Skeletal muscle tissue (tissue), 4 donors: Measurements from ENCODE around the gene IL1RAPL1. TPM values are rescaled to one million over a fixed set of nuclear protein-coding genes. Genes with fewer than 3 reads are reported as not detected.
"Not testable (repeated sequence)": the region's sequence is repeated elsewhere in the genome, so short reads cannot be mapped to it uniquely, and the experiment has no call there.

Source experiments
- H3K27ac ChIP-seq: one replicate; pipeline ENCODE4 v1.7.0; 2013; ENCODE audit warnings: mild to moderate bottlenecking, low read depth, low read length, inconsistent platforms
- H3K27me3 ChIP-seq, 3 donors: one replicate each; pipeline ENCODE4 v1.7.0; 2013; ENCODE audit warnings: low read length in 3 of 3; ENCODE audit not compliant: control insufficient read depth in 3 of 3, insufficient read depth in 3 of 3
- H3K36me3 ChIP-seq, 3 donors: one replicate each; pipeline ENCODE4 v1.7.0; 2013; ENCODE audit warnings: low read length in 3 of 3; ENCODE audit not compliant: control insufficient read depth in 3 of 3, insufficient read depth in 3 of 3
- H3K4me1 ChIP-seq, 3 donors: one replicate each; pipeline ENCODE4 v1.7.0; 2013; ENCODE audit warnings: low read length in 3 of 3, mild to moderate bottlenecking in 3 of 3; ENCODE audit not compliant: control insufficient read depth in 3 of 3, insufficient read depth in 3 of 3
- H3K4me3 ChIP-seq, 3 donors: one replicate each; pipeline ENCODE4 v1.7.0; 2013; ENCODE audit warnings: low read length in 3 of 3
- H3K9ac ChIP-seq, 3 donors: one replicate each; pipeline ENCODE4 v1.7.0; 2013; ENCODE audit warnings: low read length in 3 of 3, mild to moderate bottlenecking in 3 of 3, moderate library complexity in 2 of 3, low read depth in 1 of 3
- H3K9me3 ChIP-seq, 3 donors: one replicate each; pipeline ENCODE4 v1.7.0; 2013; ENCODE audit warnings: low read length in 3 of 3; ENCODE audit not compliant: control insufficient read depth in 3 of 3
- total RNA-seq: library from RNA; depleted of rRNA; stranded (reverse); fragments of >200 nt; gene quantifications from one replicate; pipeline ENCODE4 v1.2.3, GENCODE V29; 2014
- donor health status: Osteomylitis.

IL1RAPL1 gene
- total RNA-seq, 1 donor from 2014 or later = 3.7 TPM

GRCh38 chrX:29299684-29300083 is 712.4 kb downstream of the IL1RAPL1 start:
- Histone ChIP-seq H3K36me3 (no peaks in the 10 kb centered on the region), H3K9me3 (no peaks in the 10 kb centered on the region), H3K4me3 (no peak overlapping the region), H3K9ac (no peak overlapping the region), H3K27me3 (no peaks in the 10 kb centered on the region), H3K4me1 (no peaks in the 10 kb centered on the region), H3K27ac (no peak overlapping the region)

GRCh38 chrX:29308726-29309125 is 721.5 kb downstream of the IL1RAPL1 start:
- no peaks in the 10 kb centered on the region for H3K9me3 ChIP-seq
- H3K4me1 ChIP-seq = no peaks in the 10 kb centered on the region
- H3K4me3 ChIP-seq = no peak overlapping the region
- no peaks in the 10 kb centered on the region for H3K36me3 ChIP-seq
- H3K27me3 ChIP-seq = no peaks in the 10 kb centered on the region
- H3K27ac ChIP-seq = no peak overlapping the region
- no peak overlapping the region for H3K9ac ChIP-seq

GRCh38 chrX:29315931-29316330 is 728.7 kb downstream of the IL1RAPL1 start:
- Histone ChIP-seq H3K27ac (no peak overlapping the region), H3K9me3 (no peaks in the 10 kb centered on the region)

GRCh38 chrX:29318012-29318411 is 730.8 kb downstream of the IL1RAPL1 start:
- Histone ChIP-seq H3K27ac (no peak overlapping the region), H3K36me3 (no peaks in the 10 kb centered on the region), H3K27me3 (no peaks in the 10 kb centered on the region), H3K4me1 (no peaks in the 10 kb centered on the region), H3K9ac (no peak overlapping the region), H3K9me3 (no peaks in the 10 kb centered on the region), H3K4me3 (no peak overlapping the region)

More at GRCh38 chrX:29315931-29316330, 728.7 kb downstream of the IL1RAPL1 start:
- Histone ChIP-seq H3K4me3 (no peak overlapping the region), H3K27me3 (no peaks in the 10 kb centered on the region), H3K36me3 (no peaks in the 10 kb centered on the region), H3K9ac (no peak overlapping the region), H3K4me1 (no peaks in the 10 kb centered on the region)

- not testable (repeated sequence) for H3K27ac ChIP-seq, H3K4me3 ChIP-seq, H3K27me3 ChIP-seq, H3K9me3 ChIP-seq, H3K4me1 ChIP-seq, H3K9ac ChIP-seq, H3K36me3 ChIP-seq
These were observed 745.2 kb downstream of the IL1RAPL1 start for GRCh38 chrX:29332429-29332828.

GRCh38 chrX:29333091-29333490 is 745.8 kb downstream of the IL1RAPL1 start:
- not testable (repeated sequence) for H3K27ac ChIP-seq, H3K36me3 ChIP-seq, H3K9ac ChIP-seq, H3K9me3 ChIP-seq, H3K4me1 ChIP-seq, H3K4me3 ChIP-seq, H3K27me3 ChIP-seq

GRCh38 chrX:29348288-29348687 is 761.0 kb downstream of the IL1RAPL1 start:
- Histone ChIP-seq H3K4me3 (no peak overlapping the region), H3K27me3 (no peaks in the 10 kb centered on the region), H3K27ac (no peak overlapping the region), H3K4me1 (no peaks in the 10 kb centered on the region), H3K36me3 (no peaks in the 10 kb centered on the region), H3K9me3 (no peaks in the 10 kb centered on the region), H3K9ac (no peak overlapping the region)

GRCh38 chrX:29359276-29359675 is 772.0 kb downstream of the IL1RAPL1 start:
- Histone ChIP-seq H3K4me1 (no peaks in the 10 kb centered on the region), H3K9ac (no peak overlapping the region), H3K4me3 (no peak overlapping the region), H3K27ac (no peak overlapping the region), H3K9me3 (no peaks in the 10 kb centered on the region), H3K27me3 (no peaks in the 10 kb centered on the region), H3K36me3 (no peaks in the 10 kb centered on the region)

GRCh38 chrX:29374765-29375164 is 787.5 kb downstream of the IL1RAPL1 start:
- not testable (repeated sequence) for H3K9ac ChIP-seq, H3K4me3 ChIP-seq, H3K27ac ChIP-seq, H3K4me1 ChIP-seq, H3K9me3 ChIP-seq, H3K36me3 ChIP-seq, H3K27me3 ChIP-seq

GRCh38 chrX:29376584-29376983 is 789.3 kb downstream of the IL1RAPL1 start:
- H3K9ac ChIP-seq = no peak overlapping the region
- no peaks in the 10 kb centered on the region for H3K36me3 ChIP-seq
- no peaks in the 10 kb centered on the region for H3K27me3 ChIP-seq
- peaks cover 0 to 2% (median 0%) of the 10 kb centered on the region in 3 donors for H3K9me3 ChIP-seq
- no peak overlapping the region for H3K27ac ChIP-seq
- H3K4me3 ChIP-seq = no peak overlapping the region
- no peaks in the 10 kb centered on the region for H3K4me1 ChIP-seq

- H3K9ac ChIP-seq = no peak overlapping the region
- H3K4me1 ChIP-seq = no peaks in the 10 kb centered on the region
- H3K27me3 ChIP-seq = no peaks in the 10 kb centered on the region
- no peak overlapping the region for H3K4me3 ChIP-seq
- H3K36me3 ChIP-seq = no peaks in the 10 kb centered on the region
- H3K9me3 ChIP-seq = no peaks in the 10 kb centered on the region
- H3K27ac ChIP-seq = no peak overlapping the region
These were observed 795.6 kb downstream of the IL1RAPL1 start for GRCh38 chrX:29382811-29383210.
